ENCODE data around the gene CBARP.

The CBARP gene

DNA sequence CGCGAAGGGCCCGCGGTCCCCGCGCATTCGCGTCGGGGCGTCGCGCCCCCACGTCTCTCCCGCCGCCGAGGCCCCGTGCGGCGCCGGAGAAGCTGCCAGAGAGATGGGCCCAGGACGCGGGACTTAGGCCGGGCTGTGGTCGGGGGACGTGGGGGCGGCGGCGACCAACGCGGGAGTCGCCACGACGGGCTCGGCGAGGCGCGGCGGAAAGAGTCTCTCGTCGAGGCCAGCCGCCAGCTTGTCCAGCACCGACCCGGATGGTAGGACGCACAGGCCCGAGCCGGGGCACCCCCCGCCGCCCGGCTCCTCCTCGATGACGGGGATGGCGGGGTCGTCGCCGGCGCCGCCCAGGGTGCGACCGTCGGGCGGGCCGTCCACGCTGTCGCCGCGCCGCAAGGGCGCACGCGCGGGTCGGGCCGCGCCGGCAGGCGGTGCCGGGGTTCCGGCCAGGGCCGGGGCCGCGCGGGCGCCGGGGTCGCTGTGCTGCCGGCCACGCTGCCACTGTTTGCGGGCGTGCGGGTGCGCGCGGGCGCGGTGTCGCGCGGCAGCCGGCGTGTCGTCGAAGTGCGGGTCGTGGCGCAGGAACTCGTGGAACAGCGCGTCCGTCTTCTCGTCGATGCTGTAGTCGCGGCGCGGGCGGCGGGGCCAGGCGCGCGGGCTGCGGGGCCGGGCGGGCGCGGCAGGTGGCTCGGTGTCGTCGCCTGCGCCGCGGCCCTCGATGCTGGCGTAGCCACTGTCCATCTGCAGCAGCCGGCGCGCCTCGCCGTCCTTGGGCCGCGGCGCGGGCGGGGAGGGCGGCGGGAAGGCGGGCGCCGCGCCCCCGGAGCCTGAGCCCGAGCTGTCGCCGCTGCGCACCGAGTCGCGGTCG, 8.5 kb downstream of the CBARP start:
- no peak for DNase-seq (ENCODE audit: extremely low read depth in 1 of 2, low read depth in 1 of 2)

DNA sequence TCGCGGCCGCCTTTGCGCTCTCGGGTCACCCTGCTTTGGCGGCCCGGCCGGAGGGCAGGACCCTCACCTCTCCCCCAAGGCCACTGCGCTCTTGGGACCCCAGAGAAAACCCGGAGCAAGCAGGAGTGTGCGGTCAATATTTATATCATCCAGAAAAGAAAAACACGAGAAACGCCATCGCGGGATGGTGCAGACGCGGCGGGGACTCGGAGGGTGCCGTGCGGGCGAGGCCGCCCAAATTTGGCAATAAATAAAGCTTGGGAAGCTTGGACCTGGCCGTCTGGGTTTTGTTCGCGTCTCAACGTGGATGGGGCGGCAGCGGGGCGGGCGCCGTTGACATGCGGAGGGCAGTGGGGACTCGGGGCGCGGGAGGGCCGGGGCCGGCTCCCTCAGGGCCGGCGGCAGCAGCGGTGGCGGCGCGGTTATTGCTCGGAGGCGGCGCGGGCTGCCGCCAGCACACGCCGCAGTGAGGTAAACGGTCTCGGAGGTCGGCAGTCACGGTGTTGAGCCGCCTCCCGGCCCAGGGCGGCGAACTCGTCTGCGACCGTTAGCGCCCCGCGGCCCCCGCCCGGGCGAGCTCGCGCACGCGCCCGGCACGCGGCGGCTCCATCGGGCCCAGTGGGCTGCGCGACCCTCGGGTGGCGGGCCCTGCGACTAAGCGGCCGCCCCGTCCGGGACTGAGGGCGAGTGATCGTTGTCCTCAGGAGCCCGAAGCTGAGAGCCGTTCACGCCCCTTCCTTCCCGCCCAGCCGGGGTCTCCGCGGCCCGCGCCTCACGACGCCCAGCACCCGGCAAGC, 9.4 kb downstream of the CBARP start:
- no peak for DNase-seq (ENCODE audit: extremely low read depth in 1 of 2, low read depth in 1 of 2)

DNA sequence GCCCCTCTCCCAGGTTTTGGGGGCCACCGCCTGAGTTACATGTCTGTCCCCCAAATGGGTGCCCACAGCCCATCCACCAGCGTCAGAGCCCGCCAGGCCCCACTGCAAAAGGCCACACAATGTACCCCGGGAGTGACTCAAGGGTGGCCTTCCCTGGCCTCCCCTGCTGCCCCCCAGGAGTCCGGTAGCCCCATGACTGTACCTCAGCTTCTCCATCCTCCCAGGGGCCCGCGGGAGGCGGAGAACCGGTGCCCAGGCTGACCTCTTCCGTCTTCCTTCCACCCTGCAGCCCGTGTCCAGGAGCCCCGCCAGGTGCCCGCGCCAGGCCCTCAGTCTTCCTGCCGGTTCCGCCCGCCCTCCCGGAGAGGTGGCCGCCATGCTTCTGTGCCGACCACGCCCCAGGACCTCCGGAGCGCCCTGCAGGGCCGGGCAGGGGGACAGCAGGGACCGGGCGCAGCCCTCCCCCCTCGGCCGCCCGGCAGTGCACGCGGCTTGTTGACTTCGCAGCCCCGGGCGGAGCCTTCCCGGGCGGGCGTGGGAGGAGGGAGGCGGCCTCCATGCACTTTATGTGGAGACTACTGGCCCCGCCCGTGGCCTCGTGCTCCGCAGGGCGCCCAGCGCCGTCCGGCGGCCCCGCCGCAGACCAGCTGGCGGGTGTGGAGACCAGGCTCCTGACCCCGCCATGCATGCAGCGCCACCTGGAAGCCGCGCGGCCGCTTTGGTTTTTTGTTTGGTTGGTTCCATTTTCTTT, 10.3 kb downstream of the CBARP start:
- DNase-seq (ENCODE audit: extremely low read depth in 1 of 2, low read depth in 1 of 2), result no peak

DNA sequence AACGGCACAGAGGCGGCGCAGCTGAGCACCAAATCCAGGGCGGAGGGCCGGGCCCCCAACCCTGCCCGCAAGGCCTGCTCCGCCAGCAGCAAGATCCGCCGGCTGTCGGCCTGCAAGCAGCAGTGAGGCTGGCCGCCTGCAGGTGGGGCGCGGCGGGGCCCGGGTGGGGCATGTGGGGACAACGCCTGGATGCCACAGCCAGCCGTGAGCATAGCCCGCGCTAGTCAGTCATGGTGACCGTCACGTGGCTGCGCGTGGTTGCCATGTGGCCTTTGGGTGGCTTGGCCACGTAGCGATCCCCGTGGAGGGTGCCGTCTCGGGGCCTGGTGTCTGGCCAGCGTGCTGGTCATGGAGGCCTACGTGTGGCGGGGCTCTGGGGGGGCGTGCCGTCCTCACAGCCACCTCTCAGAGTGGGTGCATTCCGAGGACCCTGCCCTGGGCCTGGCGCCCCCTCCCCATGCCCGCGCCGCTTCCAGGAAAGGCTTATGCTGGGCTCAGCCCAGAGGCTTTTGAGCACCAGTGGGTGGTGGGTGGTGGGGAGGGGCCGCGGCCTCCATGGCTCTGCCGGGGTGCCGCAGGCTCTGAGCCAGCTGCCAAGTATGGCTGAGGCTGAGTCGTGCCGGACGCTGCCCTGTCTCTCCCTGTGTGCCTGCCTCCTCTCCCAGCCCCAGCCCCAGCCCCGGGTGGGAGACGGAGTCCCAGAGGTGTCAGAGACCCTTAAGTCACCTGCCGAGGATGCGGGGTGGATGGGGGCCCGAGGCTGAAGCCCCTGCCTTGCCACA, 11.1 kb downstream of the CBARP start:
- DNase-seq (ENCODE audit: extremely low read depth in 1 of 2, low read depth in 1 of 2), result no peak

DNA sequence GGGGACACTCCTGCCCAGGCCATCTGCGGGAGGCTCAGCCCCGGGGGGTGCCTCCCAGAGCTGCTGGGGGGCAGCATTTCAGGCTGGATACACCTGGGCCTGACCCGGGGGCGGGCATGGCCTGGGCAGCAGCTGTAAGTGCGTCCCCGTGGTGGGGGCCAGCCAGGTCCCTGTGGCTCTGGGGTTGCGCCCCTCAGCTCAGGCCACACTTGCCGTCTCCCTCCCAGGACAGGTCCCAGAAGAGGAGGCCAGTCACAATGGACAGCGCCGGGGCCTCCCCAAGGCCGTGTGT, 11.6 kb downstream of the CBARP start:
- no peak for DNase-seq (ENCODE audit: extremely low read depth in 1 of 2, low read depth in 1 of 2)

DNA sequence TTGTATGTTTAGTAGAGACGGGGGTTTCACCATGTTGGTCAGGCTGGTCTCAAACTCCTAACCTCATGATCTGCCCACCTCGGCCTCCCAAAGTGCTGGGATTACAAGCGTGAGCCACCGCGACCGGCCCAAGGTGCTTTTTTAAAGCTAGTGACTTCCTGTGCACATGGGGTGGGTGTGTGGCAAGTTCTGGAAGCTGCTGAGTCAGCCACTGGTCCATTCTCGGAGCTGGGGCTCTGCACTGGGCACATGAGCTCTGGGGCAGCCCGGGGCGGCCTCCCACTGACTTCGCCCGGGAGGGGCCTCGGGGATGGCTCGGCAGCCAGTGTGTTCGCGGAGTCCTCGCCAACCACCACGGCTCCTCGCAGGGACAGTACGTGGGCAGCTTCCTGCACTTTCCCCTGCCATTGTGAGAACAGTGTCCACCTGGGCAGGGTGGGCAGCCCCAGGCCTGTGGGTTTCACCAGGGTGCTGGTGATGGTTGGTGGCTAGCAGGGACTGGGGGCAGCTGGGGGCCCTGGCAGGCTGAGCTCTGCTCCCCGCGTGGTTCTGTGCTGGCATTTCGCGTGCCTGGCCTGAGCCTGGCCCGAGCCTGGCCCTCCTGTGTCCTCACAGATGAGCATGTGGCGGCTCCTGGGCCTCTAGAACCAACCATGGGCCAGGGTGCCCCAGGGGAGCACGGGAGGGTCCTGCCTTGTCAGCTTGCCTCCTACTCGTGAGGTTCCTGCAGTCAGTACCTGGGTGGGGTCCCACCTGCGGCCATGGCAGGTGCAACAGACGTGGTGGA, 12.2 kb downstream of the CBARP start:
- DNase-seq (ENCODE audit: extremely low read depth in 1 of 2, low read depth in 1 of 2), result no peak

DNA sequence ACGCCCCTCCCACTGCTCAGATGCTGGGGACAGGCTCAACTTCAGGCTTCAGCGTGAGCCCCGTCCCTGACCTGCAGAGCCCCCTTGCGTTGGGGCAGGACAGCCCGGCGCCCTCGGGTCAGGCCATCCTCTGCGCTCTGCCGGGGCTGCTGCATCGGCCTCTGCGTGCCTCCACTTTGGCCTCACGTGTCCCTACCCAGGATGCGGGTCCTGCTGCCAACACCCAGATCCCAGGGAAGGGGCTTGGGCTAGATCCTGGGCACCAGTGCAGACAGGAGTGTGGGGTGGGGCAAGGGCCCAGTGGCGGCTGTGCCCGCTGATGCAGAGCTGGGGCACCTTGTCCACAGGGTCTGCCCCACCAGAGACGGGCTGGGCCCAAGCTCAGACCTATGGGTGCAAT, 13.0 kb downstream of the CBARP start:
- DNase-seq (ENCODE audit: extremely low read depth in 1 of 2, low read depth in 1 of 2), result no peak

DNA sequence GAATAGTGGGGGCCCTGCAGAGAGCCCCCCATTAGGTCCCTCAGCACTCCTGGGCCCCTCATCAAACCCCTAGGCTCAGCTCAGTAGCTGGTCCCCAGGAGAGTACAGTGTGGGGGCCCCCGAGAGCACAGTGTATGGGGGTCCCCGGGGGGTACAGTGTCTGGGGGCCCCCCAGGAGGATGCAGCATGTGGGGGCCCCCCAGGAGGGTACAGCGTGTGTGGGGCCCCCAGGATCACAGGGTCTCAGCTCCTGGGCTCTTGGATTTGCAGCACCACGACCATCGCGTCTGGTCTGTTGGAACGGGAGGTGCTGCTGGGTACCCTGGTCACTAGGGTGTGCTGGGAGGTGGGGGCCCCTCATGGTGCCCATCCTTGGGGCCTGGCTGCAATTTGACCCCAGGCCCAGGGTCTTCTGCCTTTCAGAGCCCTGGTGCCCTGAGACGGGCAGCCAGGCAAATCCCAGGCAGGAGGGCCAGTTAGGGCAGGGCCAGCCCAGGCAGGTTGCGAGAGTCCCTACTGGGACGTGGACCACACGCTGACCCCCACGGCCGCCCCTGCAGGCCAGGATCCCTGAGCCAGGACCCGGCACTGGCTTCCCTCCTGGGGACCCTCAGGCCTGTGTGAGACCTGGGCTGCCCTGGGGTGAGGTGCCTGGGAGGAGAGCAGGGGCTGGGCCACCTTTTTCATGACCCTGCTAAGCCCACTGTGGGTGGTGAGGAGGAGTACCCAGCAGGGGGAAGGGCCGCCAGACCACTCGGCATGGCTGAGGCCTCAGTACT, 13.6 kb downstream of the CBARP start:
- no peak for DNase-seq (ENCODE audit: extremely low read depth in 1 of 2, low read depth in 1 of 2)

DNA sequence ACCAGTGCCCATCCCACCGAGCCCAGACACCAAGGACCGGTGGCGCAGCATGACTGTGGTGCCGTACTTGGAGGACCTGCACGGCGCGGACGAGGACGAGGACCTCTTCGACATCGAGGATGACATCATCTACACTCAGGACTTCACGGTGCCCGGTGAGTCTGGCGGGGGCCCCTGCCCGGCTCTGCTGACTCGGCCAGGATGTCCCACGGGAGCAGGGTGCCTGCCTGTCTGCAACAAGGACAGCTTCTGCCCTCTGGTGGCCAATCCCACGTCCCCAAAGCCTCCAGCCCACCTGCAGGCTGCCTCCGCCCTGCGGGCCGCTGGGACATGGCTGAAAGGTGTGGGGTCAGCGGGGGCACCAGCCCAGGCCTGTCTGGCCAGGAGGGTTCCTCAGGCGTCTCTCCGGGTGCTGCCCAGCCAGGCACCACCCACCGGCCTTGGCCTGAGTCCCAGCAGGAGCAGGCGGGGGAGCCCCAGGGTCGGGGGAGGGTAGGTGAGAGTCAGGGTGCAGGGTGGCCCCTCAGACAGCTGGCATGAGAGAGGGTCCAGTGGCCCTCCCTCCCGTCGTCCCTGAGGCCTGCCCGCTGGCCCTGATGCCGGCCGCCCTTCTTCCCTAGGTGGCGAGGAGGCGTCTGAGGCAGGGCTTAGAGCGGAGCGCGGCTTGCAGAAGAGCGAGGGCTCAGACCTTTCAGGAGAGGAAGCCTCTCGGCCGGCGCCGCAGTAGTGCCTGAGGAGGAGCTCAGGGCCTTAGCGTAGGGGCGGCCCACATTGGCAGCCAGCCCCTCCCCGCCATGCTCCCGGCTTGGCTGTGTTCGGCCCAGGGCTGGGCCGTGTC, 14.6 kb downstream of the CBARP start:
- no peak for DNase-seq (ENCODE audit: extremely low read depth in 1 of 2, low read depth in 1 of 2)

DNA sequence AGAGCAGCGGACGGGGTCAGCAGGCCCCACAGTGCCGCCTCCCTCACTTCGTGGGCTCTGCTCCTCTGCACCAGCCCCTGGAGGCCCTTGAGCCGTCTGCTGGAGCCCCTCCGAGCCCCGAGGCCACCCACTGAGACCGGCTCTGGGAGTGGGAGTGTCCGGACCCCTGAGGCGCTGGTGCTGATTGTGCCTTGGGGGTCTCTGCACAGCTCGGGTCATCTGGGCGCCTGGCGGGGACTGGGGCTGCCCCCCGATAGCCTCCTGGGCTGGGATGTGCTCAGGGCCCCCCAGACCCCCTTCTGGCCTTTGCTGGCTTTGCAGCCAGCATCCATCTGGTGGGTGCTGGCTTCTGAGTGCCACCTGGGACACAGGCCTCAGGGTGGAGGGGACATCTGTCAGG, 15.4 kb downstream of the CBARP start:
- no peak for DNase-seq (ENCODE audit: extremely low read depth in 1 of 2, low read depth in 1 of 2)

DNA sequence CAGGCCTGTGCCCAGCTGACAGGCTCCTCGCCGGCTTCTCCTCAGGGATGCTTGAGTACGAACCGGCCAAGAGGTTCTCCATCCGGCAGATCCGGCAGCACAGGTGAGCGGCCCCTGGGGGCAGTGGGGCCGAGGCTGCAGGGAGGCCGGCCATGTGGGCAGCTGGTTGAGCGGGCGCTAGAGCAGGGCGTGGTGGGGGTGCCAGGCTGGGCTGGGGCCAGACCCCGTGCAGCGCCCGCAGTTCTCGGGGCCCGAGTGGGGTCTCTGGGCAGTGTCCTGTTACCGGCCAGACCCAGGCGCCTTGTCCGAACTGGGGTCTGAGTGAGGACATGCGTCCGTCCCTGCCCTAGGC, 15.9 kb downstream of the CBARP start:
- DNase-seq (ENCODE audit: extremely low read depth in 1 of 2, low read depth in 1 of 2), result no peak

DNA sequence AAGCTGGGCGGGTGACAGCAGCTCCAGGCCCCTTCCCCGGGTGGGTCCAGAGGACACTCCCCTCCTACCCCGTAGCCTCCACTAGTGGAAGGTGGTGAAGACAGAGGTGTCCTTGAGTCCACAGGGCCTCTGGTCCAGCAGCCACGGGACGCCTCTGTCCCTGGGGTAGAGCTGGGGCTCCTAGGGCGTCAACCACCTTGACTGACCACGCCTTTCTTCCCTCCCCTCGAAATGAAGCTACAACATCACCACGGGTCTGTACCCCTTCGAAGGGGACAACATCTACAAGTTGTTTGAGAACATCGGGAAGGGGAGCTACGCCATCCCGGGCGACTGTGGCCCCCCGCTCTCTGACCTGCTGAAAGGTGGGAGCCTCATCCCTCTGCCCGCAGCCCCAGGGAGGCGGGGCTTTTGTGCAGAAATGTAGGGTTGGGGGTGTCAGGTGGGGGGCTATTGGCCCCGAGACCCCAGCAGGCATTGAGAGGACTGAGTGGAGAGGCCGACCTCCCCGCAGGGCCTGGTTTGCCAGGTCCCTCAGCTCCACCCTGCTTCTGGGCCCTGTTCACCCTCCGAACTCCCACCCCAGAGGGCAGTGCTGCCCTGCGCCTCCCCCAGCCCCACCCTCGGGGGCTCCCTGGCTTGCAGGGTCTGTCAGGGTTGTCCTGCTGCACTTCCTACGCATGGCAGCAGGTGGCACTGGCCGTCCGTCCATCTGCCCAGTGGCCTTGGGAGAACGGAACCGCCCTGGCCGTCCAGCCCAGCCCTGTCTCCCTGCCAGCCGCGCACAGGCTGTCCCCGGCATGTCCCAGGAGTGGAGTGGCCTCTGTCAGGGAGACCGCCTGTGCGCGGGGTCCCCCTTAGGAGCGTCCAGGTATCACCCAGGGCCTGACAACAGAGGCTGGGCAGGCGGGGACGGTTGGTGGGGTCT, 16.6 kb downstream of the CBARP start:
- DNase-seq (ENCODE audit: extremely low read depth in 1 of 2, low read depth in 1 of 2), result no peak

DNA sequence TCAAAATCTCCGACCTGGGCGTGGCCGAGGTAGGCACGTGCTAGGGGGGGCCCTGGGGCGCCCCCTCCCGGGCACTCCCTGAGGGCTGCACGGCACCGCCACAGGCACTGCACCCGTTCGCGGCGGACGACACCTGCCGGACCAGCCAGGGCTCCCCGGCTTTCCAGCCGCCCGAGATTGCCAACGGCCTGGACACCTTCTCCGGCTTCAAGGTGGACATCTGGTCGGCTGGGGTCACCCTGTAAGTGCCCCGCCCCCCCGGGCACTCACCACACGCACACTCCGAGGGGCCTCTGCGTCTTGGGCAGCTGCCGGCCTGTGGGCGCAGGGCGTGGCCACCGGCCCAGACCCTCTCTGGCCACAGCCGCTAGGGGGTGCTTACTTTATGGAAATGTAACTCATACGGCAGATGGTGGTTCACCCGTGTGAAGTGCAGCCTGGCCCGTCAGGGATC, 17.3 kb downstream of the CBARP start:
- no peak for DNase-seq (ENCODE audit: extremely low read depth in 1 of 2, low read depth in 1 of 2)

DNA sequence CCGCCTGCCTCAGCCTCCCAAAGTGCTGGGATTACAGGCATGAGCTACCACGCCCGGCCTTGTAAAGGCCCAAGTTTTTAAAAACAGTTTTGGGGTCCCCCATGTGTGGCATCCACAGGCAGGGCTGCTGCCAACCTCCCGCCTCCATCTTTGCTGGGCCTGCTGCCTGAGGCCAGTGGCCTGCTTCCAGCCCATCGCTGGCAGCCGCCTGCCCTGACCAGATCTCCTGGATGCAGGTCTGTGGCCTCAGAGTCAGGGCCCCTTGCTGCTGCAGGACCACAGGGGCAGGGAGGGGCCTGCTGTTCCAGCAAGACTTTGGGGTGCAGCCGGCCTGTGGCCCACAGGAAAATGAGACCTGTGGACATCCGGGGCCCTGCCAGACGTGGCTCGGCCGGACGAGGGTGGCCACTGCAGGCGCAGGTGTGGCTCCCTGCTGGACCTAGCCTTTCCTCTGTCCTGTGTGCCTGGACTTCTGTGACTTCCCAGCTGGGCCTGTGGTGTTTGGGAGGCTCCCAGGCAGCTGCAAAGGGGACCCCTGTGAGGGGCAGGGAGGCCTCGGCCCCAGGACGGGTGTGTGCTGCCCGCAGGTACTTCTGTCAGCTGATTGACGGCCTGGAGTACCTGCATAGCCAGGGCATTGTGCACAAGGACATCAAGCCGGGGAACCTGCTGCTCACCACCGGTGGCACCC, 17.9 kb downstream of the CBARP start:
- no peak for DNase-seq (ENCODE audit: extremely low read depth in 1 of 2, low read depth in 1 of 2)

DNA sequence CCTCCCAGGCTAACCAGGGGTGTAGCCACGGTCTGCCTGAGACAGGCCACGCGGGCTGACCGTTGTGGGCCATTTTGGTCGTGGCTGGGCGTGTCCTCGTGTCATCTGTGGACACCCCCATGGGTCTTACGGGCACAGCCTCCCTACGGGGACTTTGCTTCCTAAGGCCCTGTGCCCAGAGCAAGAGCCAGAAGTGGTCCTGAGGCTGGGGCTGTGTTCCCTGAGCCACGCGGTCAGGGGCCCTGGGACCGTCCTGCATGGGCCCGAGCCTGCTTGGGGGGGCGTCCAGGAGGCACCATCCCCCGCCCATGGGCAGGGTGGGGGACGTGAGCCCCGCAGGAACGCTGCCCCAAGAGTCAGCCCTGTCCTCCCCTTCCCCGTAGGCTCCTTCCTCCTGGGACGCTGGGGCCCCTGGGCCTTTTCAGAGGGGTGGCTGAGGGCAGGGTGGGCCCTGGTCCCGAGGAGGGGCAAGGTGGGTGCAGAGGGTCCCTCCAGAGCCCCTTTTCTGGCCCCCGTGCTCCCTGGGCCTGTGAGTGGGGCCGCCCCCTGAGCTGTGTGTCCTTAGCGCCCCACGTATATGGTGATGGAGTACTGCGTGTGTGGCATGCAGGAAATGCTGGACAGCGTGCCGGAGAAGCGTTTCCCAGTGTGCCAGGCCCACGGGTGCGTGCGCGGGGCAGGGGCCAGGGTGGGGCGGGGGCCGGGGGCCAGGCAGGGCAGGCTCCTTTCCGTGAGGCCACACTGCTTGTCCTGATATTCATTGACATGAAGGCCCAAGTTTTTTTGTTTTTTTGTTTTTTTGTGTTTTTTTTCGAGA, 18.8 kb downstream of the CBARP start:
- DNase-seq (ENCODE audit: extremely low read depth in 1 of 2, low read depth in 1 of 2), result no peak

DNA sequence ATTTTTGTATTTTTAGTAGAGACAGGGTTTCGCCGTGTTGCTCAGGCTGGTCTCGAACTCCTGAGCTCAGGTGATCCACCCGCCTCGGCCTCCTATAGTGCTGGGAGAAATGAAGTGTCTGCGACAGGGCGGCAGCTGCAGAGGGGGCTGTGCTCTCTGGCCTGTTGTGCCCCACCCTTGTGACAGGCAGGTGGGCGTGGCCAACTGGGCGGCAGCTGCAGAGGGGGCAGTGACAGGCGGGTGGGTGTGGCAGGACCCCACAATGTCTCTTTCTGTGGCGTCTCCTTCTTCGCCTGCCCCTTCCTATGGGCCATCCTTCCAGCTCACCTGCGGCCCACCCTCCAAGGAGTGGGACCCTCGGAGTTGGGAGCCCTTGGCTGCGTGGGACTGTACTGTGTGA, 20.4 kb downstream of the CBARP start:
- DNase-seq (ENCODE audit: extremely low read depth in 1 of 2, low read depth in 1 of 2), result no peak
